GM18907 (cell line): ENCODE results near the gene AFF3.
"Not testable (repeated sequence)": the region's sequence is repeated elsewhere in the genome, so short reads cannot be mapped to it uniquely, and the experiment has no call there.

Experiments
- ATAC-seq: cut with Tn5 transposase; IDR thresholded peaks from one replicate; pipeline ENCODE4 v1.9.1; 2021; ENCODE audit warnings: mild to moderate bottlenecking, moderate library complexity; ENCODE audit not compliant: unreplicated experiment

Gene AFF3

GRCh38 chr2:99544608-99545007, 597.8 kb downstream of the AFF3 start:
- no peak for ATAC-seq

- ATAC-seq, result no peak
These were observed 599.1 kb downstream of the AFF3 start for GRCh38 chr2:99543247-99543646.

GRCh38 chr2:99537910-99538485, 604.4 kb downstream of the AFF3 start:
- ATAC-seq, result no peak

- no peak for ATAC-seq
These were observed 618.3 kb downstream of the AFF3 start for GRCh38 chr2:99524056-99524455.

GRCh38 chr2:99522157-99522556, 620.2 kb downstream of the AFF3 start:
- no peak for ATAC-seq

- ATAC-seq, result no peak
These were observed 621.6 kb downstream of the AFF3 start for GRCh38 chr2:99520813-99521212.

- ATAC-seq, result no peak
These were observed 622.2 kb downstream of the AFF3 start for GRCh38 chr2:99520195-99520594.

GRCh38 chr2:99514357-99514756, 628.0 kb downstream of the AFF3 start:
- ATAC-seq, result no peak

GRCh38 chr2:99512181-99512591, 630.2 kb downstream of the AFF3 start:
- ATAC-seq, result no peak

GRCh38 chr2:99509387-99509786, 633.0 kb downstream of the AFF3 start:
- ATAC-seq, result no peak

GRCh38 chr2:99507937-99508818, 634.2 kb downstream of the AFF3 start:
- ATAC-seq, result no peak

GRCh38 chr2:99504844-99505584, 637.4 kb downstream of the AFF3 start:
- no peak for ATAC-seq

- ATAC-seq, result not testable (repeated sequence)
These were observed 638.6 kb downstream of the AFF3 start for GRCh38 chr2:99503662-99504416.

- ATAC-seq, result no peak
These were observed 646.4 kb downstream of the AFF3 start for GRCh38 chr2:99496021-99496420.
